K562 (cell line): ENCODE measurements around the gene KXD1. TPM values are rescaled to one million over a fixed set of nuclear protein-coding genes. Genes with fewer than 3 reads are reported as not detected.

Experiments used
- CBX1 ChIP-seq: sonication (generic); IDR thresholded peaks from 2 replicates; pipeline ENCODE4 v1.6.1; 2016; ENCODE audit warnings: antibody characterized with exemption, low read depth, mild to moderate bottlenecking
- ELK1 ChIP-seq: sonication (generic); formaldehyde crosslinking; IDR thresholded peaks from 2 replicates; pipeline ENCODE4 v1.8.1; 2022; ENCODE audit warnings: missing genetic modification reagents
- EP400 ChIP-seq: fragments of 450-650 bp; IDR thresholded peaks from 2 replicates; pipeline ENCODE4 v1.6.1; 2017; ENCODE audit warnings: antibody characterized with exemption, mild to moderate bottlenecking, moderate library complexity
- HLTF ChIP-seq: fragments of 450-650 bp; IDR thresholded peaks from 2 replicates; pipeline ENCODE4 v1.6.1; 2016
- NKRF ChIP-seq: fragments of 450-650 bp; IDR thresholded peaks from 2 replicates; pipeline ENCODE4 v1.6.1; 2016; ENCODE audit warnings: borderline replicate concordance
- NRF1 ChIP-seq, 2 experiments: fragments of 450-650 bp; IDR thresholded peaks in 1 of 2; conservative IDR thresholded peaks in 1 of 2; 2 replicates each; pipeline ENCODE4 v1.6.1; 2014; ENCODE audit warnings: mild to moderate bottlenecking in 2 of 2
- PCBP2 ChIP-seq: fragments of 200-400 bp; formaldehyde crosslinking; IDR thresholded peaks from 2 replicates; pipeline ENCODE4 v1.6.1; 2018; ENCODE audit warnings: low read length, low read depth, mild to moderate bottlenecking, moderate library complexity; ENCODE audit not compliant: poor library complexity, severe bottlenecking
- PHB2 ChIP-seq: fragments of 450-650 bp; IDR thresholded peaks from 2 replicates; pipeline ENCODE4 v1.6.1; 2017; ENCODE audit warnings: low read depth
- PHTF2 ChIP-seq: fragments of 250-450 bp; sonication (Bioruptor Pico); IDR thresholded peaks from 2 replicates; pipeline ENCODE4 v1.5.0; 2021; ENCODE audit warnings: mild to moderate bottlenecking
- SP2 ChIP-seq: IDR thresholded peaks from 2 replicates; pipeline ENCODE4 v1.6.1; 2011; ENCODE audit warnings: mild to moderate bottlenecking, low read depth, low read length, moderate library complexity; ENCODE audit not compliant: poor library complexity, severe bottlenecking; ENCODE audit errors: extremely low read depth
- STAT5B ChIP-seq: fragments of 250-450 bp; sonication (Bioruptor Pico); IDR thresholded peaks from 2 replicates; pipeline ENCODE4 v1.8.0; 2021; ENCODE audit warnings: mild to moderate bottlenecking, inconsistent platforms
- ZNF253 ChIP-seq: fragments of 250-450 bp; sonication (Bioruptor Pico); conservative IDR thresholded peaks from 2 replicates; pipeline ENCODE4 v1.6.1; 2021; ENCODE audit warnings: mild to moderate bottlenecking
- ZNF444 ChIP-seq: fragments of 250-450 bp; sonication (Bioruptor Pico); IDR thresholded peaks from 2 replicates; pipeline ENCODE4 v1.4.0; 2020; ENCODE audit warnings: mild to moderate bottlenecking, moderate library complexity
- ZNF717 ChIP-seq: fragments of 250-450 bp; sonication (Bioruptor Pico); IDR thresholded peaks from 2 replicates; pipeline ENCODE4 v1.5.0; 2021
- ZNF76 ChIP-seq: fragments of 250-450 bp; sonication (Bioruptor Pico); IDR thresholded peaks from 2 replicates; pipeline ENCODE4 v1.4.0; 2020; ENCODE audit warnings: mild to moderate bottlenecking, moderate library complexity, borderline replicate concordance
- ZNF77 ChIP-seq: fragments of 250-450 bp; sonication (Bioruptor Pico); IDR thresholded peaks from 2 replicates; pipeline ENCODE4 v1.5.0; 2020
- polyA plus RNA-seq, 8 experiments: library from polyadenylated mRNA; depleted of rRNA in 4 of 8; stranded (reverse) in 5 of 8; unstranded in 3 of 8; fragments of >200 nt; fragmentation: Nextera tagmentation in 2 of 8; fragmentation: Illumina TruSeq in 1 of 8; extraction: Ambion mirVana in 2 of 8; extraction: Trizol in 1 of 8; gene quantifications; 2 replicates each; pipeline versions ENCODE4 v1.2.1 to v1.2.3, GENCODE V29; 2011 to 2014; ENCODE audit warnings: inconsistent platforms in 1 of 8, missing spikeins in 1 of 8
- total RNA-seq, 7 experiments: library from RNA; depleted of rRNA in 6 of 7; stranded (reverse); fragments of >200 nt in 6 of 7; fragmentation: Illumina TruSeq in 2 of 7; extraction: Trizol in 2 of 7; gene quantifications; 2 replicates each; pipeline versions ENCODE4 v1.2.1 to v1.2.3, GENCODE V29; 2011 to 2021; ENCODE audit warnings: low replicate concordance in 1 of 7
- TF ChIP-seq, protein P1 (sequence below): fragments of 450-650 bp; formaldehyde crosslinking; IDR thresholded peaks from 2 replicates; pipeline ENCODE4 v1.4.0; 2020; ENCODE audit warnings: mild to moderate bottlenecking, moderate library complexity
- TF ChIP-seq, protein P2 (sequence below): IDR thresholded peaks from 3 replicates; pipeline ENCODE4 v1.6.1; 2011; ENCODE audit warnings: borderline replicate concordance, mild to moderate bottlenecking, moderate library complexity; ENCODE audit not compliant: insufficient read length; ENCODE audit errors: extremely low read depth
- TF ChIP-seq, protein P3 (sequence below): IDR thresholded peaks from 3 replicates; pipeline ENCODE4 v1.6.1; 2011; ENCODE audit warnings: borderline replicate concordance, mild to moderate bottlenecking; ENCODE audit not compliant: insufficient read length, insufficient read depth

Gene KXD1
- total and polyA plus RNA-seq, 9 of the 15 experiments (the other 6 are each of a cell fraction or from before 2014, with no cell fraction given): 21.9 to 210 (median 118) TPM

DNA sequence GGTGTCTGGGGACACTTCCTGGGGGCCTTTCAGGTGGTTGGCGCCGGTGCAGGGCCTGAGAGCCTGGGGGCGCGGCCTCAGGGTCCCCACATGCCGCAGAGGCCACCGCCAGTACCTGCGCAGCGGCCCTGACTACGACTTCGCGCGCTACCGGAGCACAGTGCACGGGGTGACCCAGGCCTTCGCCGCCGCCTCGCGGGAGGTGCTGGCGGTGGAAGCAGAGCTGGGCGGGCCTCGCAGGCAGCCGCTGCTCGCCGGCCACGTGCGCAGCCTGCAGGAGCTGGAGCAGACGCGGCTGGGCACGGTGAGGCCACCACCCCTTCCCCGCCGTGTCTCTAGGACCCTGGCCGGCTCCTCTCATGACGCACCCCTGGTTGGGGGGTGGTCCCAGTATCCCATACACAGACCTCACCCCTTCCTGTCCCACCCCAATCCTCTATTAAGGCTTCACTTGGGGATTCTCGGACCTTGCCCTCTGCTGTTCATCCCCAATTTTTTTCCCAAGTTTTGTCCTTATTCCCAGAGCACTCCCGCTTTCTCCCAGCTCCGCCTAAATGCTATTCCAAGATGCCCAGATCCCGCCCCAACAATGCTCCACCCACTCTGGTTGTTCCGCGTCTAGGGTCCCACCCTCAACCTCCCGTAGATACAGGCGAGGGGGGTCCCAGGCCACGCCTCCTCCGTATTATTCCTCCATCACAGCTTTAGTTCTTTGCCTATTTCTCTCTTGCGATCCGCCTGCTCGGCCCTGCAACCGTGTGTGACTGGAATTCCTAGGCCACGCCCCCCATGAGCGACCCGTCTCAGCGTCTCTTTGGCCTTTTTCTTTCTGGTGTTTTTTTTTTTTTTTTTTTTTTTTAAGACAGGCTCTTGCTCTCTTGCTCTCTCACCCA, 32.0 kb downstream of the KXD1 start (continued):
- peak; percentile 79 for TF ChIP-seq NKRF
- TF ChIP-seq ZNF76: no peak
- no peak for TF ChIP-seq ZNF717 (CRISPR knock-in tag)
- no peak for TF ChIP-seq ZNF444 (CRISPR knock-in tag)
- TF ChIP-seq, protein P1, sequence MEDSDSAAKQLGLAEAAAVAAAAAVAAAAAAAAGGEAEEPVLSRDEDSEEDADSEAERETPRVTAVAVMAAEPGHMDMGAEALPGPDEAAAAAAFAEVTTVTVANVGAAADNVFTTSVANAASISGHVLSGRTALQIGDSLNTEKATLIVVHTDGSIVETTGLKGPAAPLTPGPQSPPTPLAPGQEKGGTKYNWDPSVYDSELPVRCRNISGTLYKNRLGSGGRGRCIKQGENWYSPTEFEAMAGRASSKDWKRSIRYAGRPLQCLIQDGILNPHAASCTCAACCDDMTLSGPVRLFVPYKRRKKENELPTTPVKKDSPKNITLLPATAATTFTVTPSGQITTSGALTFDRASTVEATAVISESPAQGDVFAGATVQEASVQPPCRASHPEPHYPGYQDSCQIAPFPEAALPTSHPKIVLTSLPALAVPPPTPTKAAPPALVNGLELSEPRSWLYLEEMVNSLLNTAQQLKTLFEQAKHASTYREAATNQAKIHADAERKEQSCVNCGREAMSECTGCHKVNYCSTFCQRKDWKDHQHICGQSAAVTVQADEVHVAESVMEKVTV (CRISPR knock-in tag): no peak
- peak; percentile 83; the same call in 1 of the 2 replicates for TF ChIP-seq CBX1
- no peak for TF ChIP-seq STAT5B (CRISPR knock-in tag)
- TF ChIP-seq, protein P2, sequence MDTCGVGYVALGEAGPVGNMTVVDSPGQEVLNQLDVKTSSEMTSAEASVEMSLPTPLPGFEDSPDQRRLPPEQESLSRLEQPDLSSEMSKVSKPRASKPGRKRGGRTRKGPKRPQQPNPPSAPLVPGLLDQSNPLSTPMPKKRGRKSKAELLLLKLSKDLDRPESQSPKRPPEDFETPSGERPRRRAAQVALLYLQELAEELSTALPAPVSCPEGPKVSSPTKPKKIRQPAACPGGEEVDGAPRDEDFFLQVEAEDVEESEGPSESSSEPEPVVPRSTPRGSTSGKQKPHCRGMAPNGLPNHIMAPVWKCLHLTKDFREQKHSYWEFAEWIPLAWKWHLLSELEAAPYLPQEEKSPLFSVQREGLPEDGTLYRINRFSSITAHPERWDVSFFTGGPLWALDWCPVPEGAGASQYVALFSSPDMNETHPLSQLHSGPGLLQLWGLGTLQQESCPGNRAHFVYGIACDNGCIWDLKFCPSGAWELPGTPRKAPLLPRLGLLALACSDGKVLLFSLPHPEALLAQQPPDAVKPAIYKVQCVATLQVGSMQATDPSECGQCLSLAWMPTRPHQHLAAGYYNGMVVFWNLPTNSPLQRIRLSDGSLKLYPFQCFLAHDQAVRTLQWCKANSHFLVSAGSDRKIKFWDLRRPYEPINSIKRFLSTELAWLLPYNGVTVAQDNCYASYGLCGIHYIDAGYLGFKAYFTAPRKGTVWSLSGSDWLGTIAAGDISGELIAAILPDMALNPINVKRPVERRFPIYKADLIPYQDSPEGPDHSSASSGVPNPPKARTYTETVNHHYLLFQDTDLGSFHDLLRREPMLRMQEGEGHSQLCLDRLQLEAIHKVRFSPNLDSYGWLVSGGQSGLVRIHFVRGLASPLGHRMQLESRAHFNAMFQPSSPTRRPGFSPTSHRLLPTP: no peak
- no peak for TF ChIP-seq ELK1 (CRISPR knock-in tag)
- peak; percentile 79 for TF ChIP-seq EP400
- no peak for TF ChIP-seq ZNF77
- no peak for TF ChIP-seq ZNF253
- peak; percentile 82 to 85 for TF ChIP-seq NRF1 (conservative IDR thresholded peaks at IDR 0.05 in 1 of 2, IDR thresholded peaks at IDR 0.05 in 1 of 2)
- no peak for TF ChIP-seq HLTF
- TF ChIP-seq PHB2: 0 out of 2 replicates have a peak, but pooled peaks have one; percentile 29
- TF ChIP-seq, protein P3, sequence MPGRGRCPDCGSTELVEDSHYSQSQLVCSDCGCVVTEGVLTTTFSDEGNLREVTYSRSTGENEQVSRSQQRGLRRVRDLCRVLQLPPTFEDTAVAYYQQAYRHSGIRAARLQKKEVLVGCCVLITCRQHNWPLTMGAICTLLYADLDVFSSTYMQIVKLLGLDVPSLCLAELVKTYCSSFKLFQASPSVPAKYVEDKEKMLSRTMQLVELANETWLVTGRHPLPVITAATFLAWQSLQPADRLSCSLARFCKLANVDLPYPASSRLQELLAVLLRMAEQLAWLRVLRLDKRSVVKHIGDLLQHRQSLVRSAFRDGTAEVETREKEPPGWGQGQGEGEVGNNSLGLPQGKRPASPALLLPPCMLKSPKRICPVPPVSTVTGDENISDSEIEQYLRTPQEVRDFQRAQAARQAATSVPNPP: no peak
- no peak for TF ChIP-seq PCBP2
- TF ChIP-seq PHTF2 (CRISPR knock-in tag): no peak
- TF ChIP-seq SP2: no peak
